Activated CD4-positive, alpha-beta T cell treated with anti-CD3 and anti-CD28 coated beads for 48 hours (primary cell): Measurements from ENCODE around the gene KCNK18.
A peak's percentile ranks its signal among the peaks of the same experiment; 100 is the strongest.

Source experiments
- DNase-seq: peaks from one replicate; pipeline ENCODE4 v3.0.0-alpha.2; 2020

Gene KCNK18

DNA sequence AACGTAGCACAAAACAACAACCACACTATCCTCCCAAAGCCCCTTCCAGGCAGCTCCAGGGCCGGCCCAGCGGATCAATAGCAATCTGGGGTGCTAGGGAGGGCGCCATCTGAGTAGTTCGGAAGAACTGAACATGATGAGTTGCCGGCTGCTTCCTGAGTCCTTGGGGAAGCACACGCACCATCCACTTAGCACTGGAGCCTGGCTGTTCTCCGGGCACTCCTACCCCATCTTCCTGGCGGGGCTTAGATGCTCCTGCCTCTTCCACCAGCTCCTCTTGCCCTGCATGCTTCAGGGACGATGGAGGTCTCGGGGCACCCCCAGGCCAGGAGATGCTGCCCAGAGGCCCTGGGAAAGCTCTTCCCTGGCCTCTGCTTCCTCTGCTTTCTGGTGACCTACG lies at the start of gene KCNK18:
TSS of gene KCNK18 (plus strand) at position 301 of the 400 bp plus-strand sequence. CDS start at position 301, 0 bp downstream.
- no peak for DNase-seq

DNA sequence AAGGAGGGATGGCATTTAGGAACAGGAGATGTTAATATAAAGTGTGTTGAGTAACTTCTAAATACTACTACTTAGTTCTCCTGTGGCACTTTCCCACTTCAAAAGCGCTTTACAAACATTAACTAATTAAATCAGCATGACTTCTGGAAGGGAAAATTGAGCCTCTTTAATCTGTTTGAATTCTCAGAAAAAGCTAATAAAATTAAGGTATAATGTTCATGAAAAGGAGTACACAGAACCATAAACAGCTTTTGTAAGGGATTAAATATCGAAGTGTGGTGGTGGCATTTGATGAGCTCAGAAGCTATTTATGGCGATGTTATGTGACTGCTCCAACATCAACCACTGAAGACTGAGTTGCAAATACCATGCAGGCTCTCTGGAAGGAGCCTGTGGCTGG lies 49.0 kb upstream of the KCNK18 start:
- no peak for DNase-seq

DNA sequence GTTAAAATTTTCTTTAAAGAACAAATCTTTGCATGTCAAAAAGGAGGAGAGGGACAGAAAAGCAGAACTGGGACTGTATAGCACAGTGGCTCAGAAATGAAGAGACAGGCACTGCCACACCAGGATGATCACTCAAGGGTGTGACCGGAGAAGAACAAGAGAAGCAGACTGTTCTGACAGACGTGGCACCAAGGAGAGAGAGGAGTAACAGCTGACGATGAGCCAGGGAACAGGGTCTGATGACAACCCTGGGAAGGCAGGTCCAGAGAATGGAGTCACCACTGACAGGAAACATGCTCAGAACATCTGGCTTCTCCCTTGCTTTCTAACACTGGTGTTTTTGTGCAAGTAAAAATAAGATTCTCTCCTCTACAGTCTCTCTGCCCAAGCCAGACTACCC lies 44.6 kb upstream of the KCNK18 start:
- DNase-seq: no peak

DNA sequence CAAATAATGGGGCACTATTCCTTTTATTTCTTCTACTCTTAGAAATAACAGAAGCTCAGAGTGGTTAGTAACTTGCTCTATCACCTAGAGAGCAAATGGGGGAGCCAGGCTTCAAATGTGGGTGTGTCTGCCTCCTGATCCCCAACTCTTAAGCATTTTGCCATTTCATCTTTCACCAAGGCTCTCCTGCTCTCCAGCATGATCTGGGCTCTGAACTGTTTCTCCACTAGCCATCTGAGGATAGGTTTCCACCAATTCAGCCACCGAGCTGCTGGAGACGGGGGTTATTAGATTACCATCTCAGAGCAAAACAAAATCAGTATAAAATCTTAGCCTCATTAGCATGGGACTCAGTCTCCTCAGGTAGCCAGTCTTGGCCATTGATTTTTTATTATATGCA lies 39.0 kb upstream of the KCNK18 start:
- no peak for DNase-seq

DNA sequence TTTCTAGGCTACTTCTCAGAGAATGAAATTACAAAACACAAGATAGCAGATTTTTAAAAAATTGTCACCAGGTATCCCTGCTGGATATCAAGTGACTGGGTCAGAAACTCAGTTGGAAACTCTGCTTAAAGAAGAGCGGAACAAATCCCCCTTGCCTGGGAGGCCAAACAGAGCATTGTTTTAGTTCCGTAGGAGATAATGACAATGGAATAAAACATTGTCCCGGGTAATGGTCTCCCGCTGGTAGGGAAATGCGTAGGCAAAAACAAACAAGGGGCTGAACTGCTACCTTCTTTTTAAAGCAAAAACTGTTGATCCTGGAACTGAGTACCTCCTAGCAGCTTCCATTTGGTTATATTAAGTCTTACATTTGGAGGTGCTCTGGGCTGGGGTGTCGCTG lies 37.9 kb upstream of the KCNK18 start:
- DNase-seq: no peak

DNA sequence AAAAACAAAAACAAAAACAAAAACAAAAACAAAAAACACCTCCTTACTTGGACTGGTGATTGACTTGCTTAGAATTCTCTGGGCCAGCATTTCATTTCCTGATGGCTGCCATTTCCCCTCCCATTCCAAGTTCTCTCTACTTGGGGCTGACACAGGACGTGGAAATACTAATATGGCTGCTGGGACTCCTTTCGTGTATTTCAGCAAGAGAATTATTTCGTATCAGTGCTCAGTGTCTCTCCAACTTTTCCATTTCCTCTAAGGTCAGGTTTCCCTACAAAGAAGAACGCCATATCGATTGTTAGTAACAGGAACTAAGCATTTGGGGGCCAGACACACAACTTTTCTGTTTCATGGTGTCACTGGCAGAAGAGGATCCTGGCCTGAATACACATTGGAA lies 36.7 kb upstream of the KCNK18 start:
- no peak for DNase-seq

DNA sequence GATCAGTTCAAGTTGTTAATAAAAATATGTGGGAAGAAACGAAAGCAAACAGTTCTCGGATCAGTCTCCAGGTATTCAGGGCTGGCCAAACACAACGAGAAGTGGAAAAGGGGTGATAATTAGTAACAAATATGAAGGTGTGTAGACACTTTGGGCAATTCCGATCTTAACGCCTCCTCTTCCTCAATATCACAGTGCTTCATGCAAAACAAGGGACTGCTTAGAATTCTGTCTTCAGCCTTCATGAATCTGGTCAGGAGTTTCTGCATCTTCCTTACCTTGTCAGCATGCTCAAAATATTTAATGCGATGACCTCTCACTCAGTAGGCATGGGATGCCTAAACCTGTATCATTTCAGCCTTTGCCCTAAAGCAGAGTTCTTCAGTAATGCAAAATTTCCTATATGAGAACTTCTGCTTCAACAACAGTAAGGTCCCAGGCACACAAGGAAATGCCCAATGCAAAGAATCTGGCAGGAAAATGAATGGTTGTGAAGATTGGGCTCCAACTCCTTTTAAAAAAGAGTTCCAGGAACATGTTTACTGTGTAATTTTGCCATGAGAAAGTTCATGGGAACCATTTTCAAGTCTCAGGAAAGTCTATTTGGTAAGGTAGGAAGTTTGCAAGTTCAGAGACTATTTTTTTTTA lies 35.8 kb upstream of the KCNK18 start:
- DNase-seq: no peak

DNA sequence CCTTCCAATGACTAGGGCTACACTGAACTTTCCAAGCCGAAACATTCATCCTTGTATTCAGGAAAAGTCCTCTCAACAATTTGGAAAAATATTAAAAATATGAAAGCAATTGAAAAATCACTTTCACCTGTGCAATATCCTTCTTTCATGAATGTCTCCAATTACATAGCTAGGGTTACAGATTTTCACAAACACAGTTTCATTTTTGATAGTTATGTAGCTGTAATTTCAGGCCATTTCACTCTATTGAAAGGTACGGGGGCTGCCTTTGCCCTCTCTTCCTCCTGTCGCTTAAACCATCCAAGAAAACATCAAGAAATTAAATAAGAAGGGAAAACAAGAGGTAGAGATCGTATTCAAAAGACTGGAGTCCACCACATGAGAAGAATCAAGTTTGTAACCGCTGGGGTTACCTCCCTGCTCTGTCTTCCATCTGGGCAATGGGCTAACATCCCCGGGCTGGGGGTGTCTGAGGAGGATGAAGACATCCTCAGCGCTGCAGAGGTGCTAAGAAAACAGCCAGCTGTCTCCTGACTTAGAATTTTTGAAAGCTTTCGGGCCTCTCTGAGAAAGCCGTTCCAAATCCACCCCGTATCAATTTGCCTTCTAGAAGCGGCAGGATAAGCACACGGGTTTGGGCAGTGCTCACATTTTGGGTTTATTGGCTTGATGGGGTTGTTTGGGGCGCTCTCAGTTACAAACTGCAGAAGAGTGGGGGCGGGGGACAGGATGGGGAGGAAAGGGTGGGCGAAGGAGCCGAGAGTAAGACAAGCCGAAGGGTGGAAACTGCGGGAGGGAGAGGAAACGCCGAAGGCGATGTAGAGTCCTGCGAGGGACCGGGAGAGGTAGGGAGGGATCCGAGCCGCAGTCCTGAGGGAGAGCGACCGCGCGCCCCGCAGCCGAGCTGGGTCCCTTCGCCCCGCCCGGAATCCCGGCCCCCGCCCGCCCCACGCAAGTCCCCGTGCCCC lies 34.9 kb upstream of the KCNK18 start:
- no peak for DNase-seq

DNA sequence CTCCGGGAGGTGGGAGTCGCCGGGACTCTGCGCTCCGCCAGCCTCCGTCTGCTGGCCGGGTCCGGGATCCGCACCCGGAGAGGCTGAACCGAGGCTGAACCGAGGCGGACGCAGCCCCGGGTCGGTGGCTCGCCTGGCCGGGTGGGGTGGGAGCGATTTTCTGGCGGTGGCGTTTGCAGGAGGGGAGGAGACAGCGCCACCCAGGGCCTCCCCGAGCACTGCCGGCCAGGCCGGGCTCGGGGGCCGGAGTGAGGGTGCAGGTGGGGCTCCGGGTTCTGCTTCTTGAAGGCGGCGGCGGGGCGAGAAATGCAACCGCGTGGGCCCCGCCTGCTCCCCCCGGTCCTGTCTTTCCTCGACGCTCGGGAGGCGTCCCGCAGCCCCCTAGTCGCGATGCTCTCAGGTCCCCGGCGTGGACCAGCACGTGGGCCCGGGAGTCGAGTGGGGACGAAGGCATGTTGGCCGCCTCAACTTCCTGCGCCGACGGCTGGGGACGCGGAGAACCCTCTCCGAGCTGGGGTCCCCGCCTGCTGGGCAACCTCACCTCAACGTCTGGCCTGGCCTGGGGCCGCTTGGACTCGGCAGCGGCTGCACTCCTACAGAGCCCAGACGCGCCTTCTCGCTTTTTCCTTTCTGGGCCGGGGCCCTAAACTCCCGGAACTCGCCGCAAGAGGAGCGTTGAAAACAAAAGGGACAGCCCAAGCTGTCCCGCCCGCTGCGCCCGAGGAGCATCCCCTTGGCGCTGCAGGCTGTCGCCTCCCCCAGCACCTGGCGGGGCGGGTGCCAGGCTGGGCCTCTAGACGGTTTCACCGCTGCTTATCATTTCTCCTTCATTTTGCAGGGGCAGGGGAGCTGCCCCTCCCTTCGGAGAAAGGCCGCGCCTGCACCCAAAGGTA lies 34.0 kb upstream of the KCNK18 start:
- no peak for DNase-seq

DNA sequence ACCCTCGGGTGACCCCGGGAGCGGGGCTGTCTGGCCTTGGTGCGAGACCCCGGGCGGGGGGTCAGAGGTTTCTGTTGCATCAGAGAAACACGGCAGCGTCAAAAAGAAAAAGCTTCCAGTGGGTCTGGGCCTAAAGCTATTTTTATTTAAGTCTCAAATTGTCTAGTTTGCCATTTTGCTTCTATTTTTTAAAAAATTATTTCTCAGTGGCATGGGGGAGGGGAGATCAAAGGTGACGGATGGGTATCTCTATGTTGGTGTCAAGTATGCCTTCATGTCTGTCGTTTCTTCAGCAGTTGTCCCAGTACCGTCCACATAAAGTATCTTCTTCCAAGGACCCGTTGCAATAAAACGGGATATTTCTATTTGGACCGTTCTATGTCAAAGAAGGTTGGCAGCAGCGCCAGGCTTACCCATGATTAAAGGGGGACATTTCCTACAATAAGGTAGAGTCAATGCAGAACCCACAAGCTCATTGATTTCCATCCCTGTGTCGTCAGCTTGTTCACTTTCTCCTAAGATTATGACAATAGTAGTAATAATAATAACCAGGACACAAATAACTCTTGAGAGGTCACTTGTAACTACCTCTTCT lies 33.2 kb upstream of the KCNK18 start:
- no peak for DNase-seq

DNA sequence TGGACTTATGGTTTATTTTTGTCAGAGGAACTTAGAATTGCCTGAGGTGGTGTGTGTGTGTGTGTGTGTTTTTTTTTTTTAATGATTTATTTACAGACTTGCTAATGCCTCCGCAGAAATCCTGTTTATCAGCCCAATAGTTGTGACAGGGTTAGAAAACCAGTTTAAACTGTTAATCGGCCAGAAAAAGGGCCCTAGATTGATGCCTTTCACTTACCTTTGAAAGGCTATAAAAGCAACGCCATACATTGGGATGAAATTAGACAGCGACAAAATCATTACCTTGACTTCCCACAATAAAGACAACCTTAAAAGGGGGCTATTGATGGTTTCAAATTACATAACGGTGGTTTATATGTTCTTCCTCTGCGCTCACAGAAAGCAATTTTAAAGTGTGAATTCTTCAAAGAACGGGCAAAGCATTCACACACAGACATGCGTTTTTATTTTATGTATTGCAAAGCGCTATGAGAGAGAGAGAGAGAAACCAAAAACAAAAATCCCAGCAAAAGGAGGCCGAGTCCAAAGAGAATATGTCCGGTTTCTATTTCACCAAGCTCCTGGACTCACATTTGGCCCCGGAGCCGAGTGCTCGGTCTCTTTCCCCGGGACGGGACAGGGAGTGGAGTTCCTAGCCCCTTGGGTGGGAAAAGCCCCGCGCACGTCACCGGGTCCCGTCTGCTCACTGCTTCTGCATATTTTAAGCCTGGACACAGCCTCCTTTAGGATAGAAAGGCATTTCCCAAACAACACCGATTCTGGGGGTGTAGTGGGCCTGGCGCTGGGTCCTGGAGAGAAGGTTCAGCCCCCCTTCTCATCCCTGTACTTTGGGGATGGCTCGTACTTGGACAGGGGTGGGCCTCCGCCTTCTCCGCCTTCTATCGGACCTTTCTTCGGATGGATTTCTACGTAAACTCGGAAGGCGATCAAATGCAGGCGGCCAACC lies 32.4 kb upstream of the KCNK18 start:
- DNase-seq: peak; percentile 4

DNA sequence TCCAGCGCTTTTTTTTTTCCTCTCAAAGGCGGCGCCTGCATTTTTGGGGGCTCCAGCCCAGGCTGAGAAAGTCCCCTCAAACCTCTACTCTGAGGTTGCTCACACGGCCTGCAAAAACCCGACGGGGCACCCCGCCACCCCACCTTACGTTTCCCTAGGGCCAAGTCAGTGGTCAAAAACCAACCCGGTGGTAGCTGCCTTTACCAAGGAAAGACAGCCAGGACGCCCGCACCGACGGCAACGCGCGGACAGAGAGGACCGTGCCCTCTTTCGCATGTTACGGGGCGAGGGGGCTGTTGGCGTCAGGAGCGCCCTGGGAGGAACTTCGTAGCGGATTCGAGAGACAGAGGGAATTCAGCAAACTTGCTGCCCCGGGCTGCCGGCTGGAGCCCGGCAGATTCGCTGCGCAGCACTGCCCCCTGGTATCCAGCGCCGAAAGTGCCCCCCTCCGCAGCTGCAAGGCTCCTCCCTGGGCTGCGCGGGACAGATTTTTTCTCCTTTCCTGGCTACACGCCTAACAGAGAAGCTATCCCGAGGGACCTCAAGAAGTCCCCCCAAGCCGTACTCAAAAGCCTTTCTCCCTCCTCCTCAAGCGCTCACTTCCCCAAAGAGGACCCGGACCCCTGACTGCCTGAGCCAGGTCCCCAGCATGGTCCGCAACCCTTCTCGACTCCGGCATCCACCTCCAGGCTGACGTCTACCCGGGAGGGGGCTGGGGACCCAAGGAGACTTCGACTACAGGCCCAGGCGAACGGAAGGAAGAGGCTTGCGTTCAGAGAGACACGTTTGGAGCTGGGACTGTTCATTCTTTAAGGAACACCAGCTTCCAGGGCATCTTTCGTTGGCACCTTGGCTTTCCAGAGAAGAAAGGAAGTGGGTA lies 31.5 kb upstream of the KCNK18 start:
- peak; percentile 53 for DNase-seq

DNA sequence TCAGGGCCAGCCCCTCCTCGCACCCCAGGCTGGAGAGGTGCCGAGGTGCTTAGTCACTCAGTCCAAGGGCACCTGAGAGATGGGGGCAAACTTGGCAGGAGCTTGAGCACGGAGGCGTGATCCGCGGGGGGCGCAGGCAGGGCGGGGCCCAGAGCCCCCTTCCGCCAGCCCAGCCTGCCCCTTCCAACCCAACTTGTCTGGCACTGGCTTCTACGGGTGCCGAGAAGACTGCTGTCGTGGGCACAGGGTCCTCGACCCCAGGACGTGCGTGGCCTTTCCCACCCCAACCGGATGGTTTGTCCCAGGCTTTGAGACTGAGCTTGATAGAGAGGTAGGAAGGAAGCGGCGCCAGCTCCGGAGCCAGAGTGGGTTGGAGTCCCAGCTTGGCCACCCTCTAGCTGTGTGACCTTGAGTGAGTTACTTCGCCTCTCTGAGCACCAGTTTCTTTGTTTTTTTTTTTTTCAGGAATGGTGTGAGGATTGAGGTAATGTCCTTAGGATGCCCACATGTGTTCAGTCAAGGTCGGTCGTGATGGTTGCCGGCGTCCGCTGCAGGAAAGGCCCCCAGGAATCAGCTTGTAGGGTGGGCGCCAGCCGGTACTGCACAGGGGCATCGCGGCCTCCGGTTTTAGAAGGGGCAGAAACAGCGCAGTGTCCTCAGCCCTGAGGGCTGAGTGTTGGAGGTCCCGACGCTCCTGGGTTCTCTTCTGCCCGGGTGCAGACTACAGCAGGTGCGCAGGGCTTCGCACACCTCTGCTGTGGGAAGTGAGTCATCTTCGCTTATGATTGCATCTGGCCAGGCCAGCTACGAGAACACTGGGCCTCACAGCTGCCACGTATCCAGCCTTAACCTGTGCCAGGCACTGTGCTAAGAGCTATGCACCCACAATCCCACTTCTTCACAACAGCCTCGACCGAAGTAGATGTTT lies 30.6 kb upstream of the KCNK18 start:
- peak; percentile 28 for DNase-seq

DNA sequence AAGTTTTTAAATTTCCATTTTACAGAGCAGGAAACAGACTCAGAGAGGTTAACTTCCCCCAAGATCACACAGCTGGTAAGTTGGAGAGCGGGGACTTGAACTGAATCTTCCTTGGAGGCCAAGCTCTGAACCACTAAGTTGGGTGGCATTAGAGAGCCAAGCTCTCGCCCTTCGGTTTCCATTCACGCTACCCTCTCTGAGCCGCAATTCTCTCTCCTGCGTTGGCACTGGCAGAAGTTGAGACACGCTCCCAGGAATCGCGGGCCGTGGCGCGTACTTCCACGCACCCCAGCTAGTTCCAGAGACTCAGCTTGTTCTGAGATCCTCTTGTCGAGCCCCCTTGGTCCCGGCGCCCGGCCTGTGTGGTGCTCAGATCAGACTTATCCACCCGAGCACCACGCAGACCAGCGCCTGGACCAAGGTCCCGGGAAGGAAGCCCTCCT lies 29.9 kb upstream of the KCNK18 start:
- no peak for DNase-seq

DNA sequence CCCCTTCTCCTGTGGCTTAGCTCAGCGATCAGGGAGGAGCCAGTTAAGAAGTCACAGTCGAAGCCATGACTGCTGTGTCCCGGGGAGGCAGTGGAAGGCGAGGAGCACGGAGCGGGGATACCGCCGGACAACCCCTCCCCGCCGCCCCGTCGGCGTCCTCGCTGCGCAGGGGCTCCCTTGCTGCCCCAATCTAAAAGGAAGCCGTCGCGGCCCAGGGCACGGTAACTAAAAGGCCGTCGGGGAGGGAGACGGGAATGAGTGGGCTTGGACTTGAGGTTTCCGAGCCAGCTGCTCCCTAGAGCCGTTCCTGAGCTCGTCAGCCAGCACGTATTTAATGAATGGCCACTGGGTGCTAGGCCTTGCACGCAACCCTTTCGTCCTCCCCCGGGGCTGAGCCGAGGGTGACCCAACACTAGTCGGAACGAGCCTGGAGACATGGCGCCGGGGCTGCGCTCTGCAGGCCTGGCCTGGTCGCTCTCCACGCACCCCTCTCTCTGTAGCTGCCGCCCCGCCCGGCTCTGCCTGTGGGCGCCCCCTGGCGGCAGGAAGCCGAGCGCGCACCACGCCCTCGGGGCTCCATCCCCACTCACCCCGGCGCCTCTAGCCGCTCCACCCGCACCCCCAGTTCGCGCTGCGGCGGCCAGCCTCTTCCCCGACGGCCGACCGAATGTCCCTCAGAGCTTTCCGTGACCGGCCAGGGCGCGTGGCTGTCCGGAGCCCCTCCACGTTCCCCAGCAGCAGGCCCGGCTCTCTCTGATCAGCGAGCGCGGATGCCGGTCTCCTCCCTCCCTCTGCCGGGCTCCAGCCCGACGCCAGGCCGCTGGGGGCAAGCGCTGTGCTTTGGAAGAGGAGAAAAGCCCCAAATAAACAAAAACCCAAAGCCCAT lies 29.3 kb upstream of the KCNK18 start:
- DNase-seq: peak; percentile 82

DNA sequence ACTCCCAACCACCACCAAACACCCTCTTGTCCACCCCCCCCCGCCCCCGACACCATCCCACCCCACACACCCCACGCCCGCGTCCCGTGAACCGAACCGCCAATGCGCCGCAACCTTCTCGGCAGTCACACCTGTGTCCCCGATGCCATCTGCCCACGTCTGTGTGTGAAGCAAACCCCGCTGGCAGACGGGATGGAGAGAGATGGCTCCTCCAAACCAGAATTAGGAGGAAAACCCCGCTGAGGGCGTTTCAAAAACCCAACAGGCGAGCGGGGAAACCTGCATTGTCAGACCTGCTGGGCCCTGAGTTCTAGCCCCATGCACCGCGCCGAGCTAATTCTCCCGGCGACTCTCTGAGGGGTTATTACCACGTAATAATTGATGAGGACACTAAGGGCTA lies 28.6 kb upstream of the KCNK18 start:
- DNase-seq: peak; percentile 6

DNA sequence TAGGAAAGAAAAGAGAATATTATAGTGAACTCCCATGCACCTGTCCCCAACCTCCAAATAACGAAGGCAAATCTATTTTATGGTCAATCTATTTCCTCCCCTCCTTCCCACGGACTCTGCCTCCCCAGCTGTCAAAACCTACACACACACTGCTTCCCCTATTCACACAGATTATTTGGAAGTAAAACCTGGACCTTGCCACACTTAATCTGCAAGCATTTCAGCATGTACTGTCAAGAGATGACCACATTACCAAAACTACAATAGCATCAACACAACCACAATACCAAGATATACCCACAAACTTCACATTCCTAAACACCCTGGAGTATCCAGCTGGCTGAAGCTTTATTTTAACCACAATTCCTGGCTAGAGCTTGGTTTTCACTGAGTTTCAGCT lies 27.8 kb upstream of the KCNK18 start:
- no peak for DNase-seq

DNA sequence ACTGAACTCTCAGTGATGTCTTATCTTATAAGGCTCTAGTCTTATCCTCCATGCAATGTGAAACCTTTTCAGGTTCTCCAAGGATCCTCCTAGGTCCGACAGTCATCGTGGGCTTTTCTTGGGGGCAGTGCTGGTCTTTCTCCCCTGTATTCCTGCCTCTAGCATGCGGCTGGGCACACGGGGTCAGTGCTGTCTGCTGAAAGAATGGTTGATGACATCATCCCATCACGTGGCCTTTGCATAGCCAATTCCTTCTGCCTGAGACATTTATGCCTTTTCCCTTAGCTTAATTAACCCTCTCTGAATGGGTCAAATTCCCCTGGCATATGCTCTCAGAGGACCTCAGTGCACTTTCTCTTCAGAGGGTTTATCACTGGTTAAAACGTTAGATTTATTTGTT lies 27.0 kb upstream of the KCNK18 start:
- DNase-seq: no peak
